GM12878 (cell line): ENCODE measurements around the gene SEC23A.

Experiments used
- BRCA1 ChIP-seq: IDR thresholded peaks from 2 replicates; pipeline ENCODE4 v1.6.1; 2011; ENCODE audit warnings: low read depth, low read length, improper control_type of control experiment
- CBX5 ChIP-seq: sonication (generic); IDR thresholded peaks from 2 replicates; pipeline ENCODE4 v1.6.1; 2016; ENCODE audit warnings: low read depth, moderate library complexity, mild to moderate bottlenecking, inconsistent platforms
- CTCF ChIP-seq, 3 experiments: IDR thresholded peaks in 2 of 3; conservative IDR thresholded peaks in 1 of 3; 2 replicates each; pipeline ENCODE4 v1.5.1; 2011; ENCODE audit warnings: low read depth in 3 of 3, low read length in 3 of 3, mild to moderate bottlenecking in 3 of 3, control low read depth in 2 of 3, moderate library complexity in 2 of 3, inconsistent platforms in 1 of 3, mixed read lengths in 1 of 3; ENCODE audit not compliant: control insufficient read depth in 2 of 3, insufficient read depth in 1 of 3; ENCODE audit errors: extremely low read depth in 1 of 3
- EGR1 ChIP-seq, 2 experiments: IDR thresholded peaks; 1 replicate in 1 of 2; 2 replicates in 1 of 2; pipeline ENCODE4 v1.6.1; 2011 to 2012; ENCODE audit warnings: low read depth in 2 of 2, low read length in 2 of 2, borderline replicate concordance in 1 of 2, mild to moderate bottlenecking in 1 of 2, moderate library complexity in 1 of 2
- EZH2 ChIP-seq: IDR thresholded peaks from 2 replicates; pipeline ENCODE4 v1.6.1; 2012; ENCODE audit warnings: low read depth, mild to moderate bottlenecking, control low read depth, inconsistent platforms, low read length, borderline replicate concordance; ENCODE audit not compliant: control insufficient read depth
- FOS ChIP-seq: IDR thresholded peaks from 3 replicates; pipeline ENCODE4 v1.6.1; 2011; ENCODE audit warnings: borderline replicate concordance; ENCODE audit not compliant: insufficient read length; ENCODE audit errors: extremely low read depth
- MAX ChIP-seq: IDR thresholded peaks from 2 replicates; pipeline ENCODE4 v1.6.1; 2012; ENCODE audit warnings: low read depth, low read length, improper control_type of control experiment
- NFIC ChIP-seq: IDR thresholded peaks from 2 replicates; pipeline ENCODE4 v1.6.1; 2012; ENCODE audit warnings: low read depth, mild to moderate bottlenecking, inconsistent platforms, low read length, moderate library complexity
- NR2F1 ChIP-seq: fragments of 450-650 bp; conservative IDR thresholded peaks from 2 replicates; pipeline ENCODE4 v1.6.1; 2017; ENCODE audit warnings: mild to moderate bottlenecking
- SIN3A ChIP-seq: IDR thresholded peaks from 2 replicates; pipeline ENCODE4 v1.6.1; 2012; ENCODE audit warnings: low read depth, low read length, improper control_type of control experiment
- USF1 ChIP-seq: IDR thresholded peaks from 2 replicates; pipeline ENCODE4 v1.6.1; 2011; ENCODE audit warnings: borderline replicate concordance, low read depth, mild to moderate bottlenecking, moderate library complexity, mixed read lengths, low read length; ENCODE audit not compliant: insufficient read depth; ENCODE audit errors: extremely low read length
- ZSCAN29 ChIP-seq: fragments of 450-650 bp; IDR thresholded peaks from 2 replicates; pipeline ENCODE4 v1.6.1; 2017; ENCODE audit warnings: mild to moderate bottlenecking, moderate library complexity

- no peak for TF ChIP-seq NR2F1
- no peak for TF ChIP-seq CTCF (IDR thresholded peaks at IDR 0.05 in 2 of 3, conservative IDR thresholded peaks at IDR 0.05 in 1 of 3; ENCODE audit: control insufficient read depth in 2 of 3, extremely low read depth in 1 of 3, insufficient read depth in 1 of 3, low read depth in 3 of 3, low read length in 3 of 3)
- no peak for TF ChIP-seq ZSCAN29
- no peak for TF ChIP-seq EZH2
- no peak for TF ChIP-seq MAX
- no peak for TF ChIP-seq FOS
- no peak for TF ChIP-seq USF1
- TF ChIP-seq BRCA1 = no peak
- TF ChIP-seq NFIC = no peak
- TF ChIP-seq CBX5 = no peak
- TF ChIP-seq SIN3A = no peak
- no peak for TF ChIP-seq EGR1 (IDR thresholded peaks at IDR 0.05; ENCODE audit: borderline replicate concordance in 1 of 2, low read depth in 2 of 2, low read length in 2 of 2)
Observed at GRCh38 chr14:39015964-39016577, 87.0 kb downstream of the SEC23A start.
